SU-DHL-6 (cell line): Measurements from ENCODE around the gene SAP25.
"Not testable (repeated sequence)": the region's sequence is repeated elsewhere in the genome, so short reads cannot be mapped to it uniquely, and the experiment has no call there.

Experiments
- H2AFZ ChIP-seq: fragments of 200-600 bp; sonication (generic); 2 replicates; pipeline ENCODE4 v1.6.1; 2014; ENCODE audit warnings: low read depth, mild to moderate bottlenecking, moderate library complexity, mixed read lengths, antibody characterized with exemption, low read length; ENCODE audit not compliant: severe bottlenecking
- H3F3A ChIP-seq: fragments of 200-600 bp; shearing (Covaris generic); 2 replicates; pipeline ENCODE4 v1.6.0; 2016; ENCODE audit warnings: antibody characterized with exemption, mild to moderate bottlenecking; ENCODE audit not compliant: insufficient read depth
- H3K27ac ChIP-seq: fragments of 200-600 bp; sonication (generic); 2 replicates; pipeline ENCODE4 v1.5.1; 2016; ENCODE audit warnings: low read depth, mild to moderate bottlenecking, low read length, moderate library complexity, mixed read lengths
- H3K27me3 ChIP-seq: fragments of 200-600 bp; sonication (generic), shearing (Covaris generic); 2 replicates; pipeline ENCODE4 v1.6.0; 2014; ENCODE audit warnings: mild to moderate bottlenecking, low read length
- H3K36me3 ChIP-seq: fragments of 200-600 bp; sonication (generic); 2 replicates; pipeline ENCODE4 v1.6.1; 2014; ENCODE audit warnings: mild to moderate bottlenecking, low read length, mixed read lengths
- H3K4me2 ChIP-seq: fragments of 300-600, 200-600 bp; shearing (Covaris generic), sonication (generic); 2 replicates; pipeline ENCODE4 v1.6.0; 2014; ENCODE audit warnings: low read length, low read depth, mild to moderate bottlenecking; ENCODE audit not compliant: poor library complexity, severe bottlenecking
- H3K4me3 ChIP-seq: fragments of 200-600 bp; sonication (generic); 2 replicates; pipeline ENCODE4 v1.5.1; 2014; ENCODE audit warnings: antibody characterized with exemption, low read length, mild to moderate bottlenecking, mixed read lengths; ENCODE audit not compliant: insufficient read depth, poor library complexity, severe bottlenecking
- H3K79me2 ChIP-seq: fragments of 200-600 bp; sonication (generic); 2 replicates; pipeline ENCODE4 v1.6.1; 2014; ENCODE audit warnings: mild to moderate bottlenecking, low read length, moderate library complexity; ENCODE audit not compliant: insufficient read depth
- H3K9ac ChIP-seq: fragments of 200-600 bp; sonication (generic); 2 replicates; pipeline ENCODE4 v1.7.0; 2014; ENCODE audit warnings: mild to moderate bottlenecking, low read length
- H3K9me2 ChIP-seq: fragments of 200-600 bp; sonication (generic); replicated peaks from 2 replicates; pipeline ENCODE4 v1.6.1; 2014; ENCODE audit warnings: low read length; ENCODE audit not compliant: insufficient read depth
- H3K9me3 ChIP-seq: fragments of 200-600 bp; sonication (generic); 2 replicates; pipeline ENCODE4 v1.6.1; 2014; ENCODE audit warnings: low read length, mixed read lengths; ENCODE audit not compliant: insufficient read depth
- H4K20me1 ChIP-seq: fragments of 200-600 bp; sonication (generic); 2 replicates; pipeline ENCODE4 v1.6.1; 2014; ENCODE audit warnings: low read depth, mild to moderate bottlenecking, antibody characterized with exemption, low read length, moderate library complexity, mixed read lengths
- CTCF ChIP-seq: fragments of 200-600 bp; sonication (generic); IDR thresholded peaks from one replicate; pipeline ENCODE4 v1.5.1; 2017; ENCODE audit warnings: antibody characterized with exemption, mild to moderate bottlenecking, low read length, moderate library complexity; ENCODE audit not compliant: insufficient read depth, poor library complexity, severe bottlenecking
- EZH2phosphoT487 ChIP-seq: fragments of 200-600 bp; sonication (generic), shearing (Covaris generic); conservative IDR thresholded peaks from 2 replicates; pipeline ENCODE4 v1.6.1; 2018; ENCODE audit warnings: mild to moderate bottlenecking, antibody characterized with exemption, low read length, moderate library complexity, mixed read lengths

SAP25 gene

DNA sequence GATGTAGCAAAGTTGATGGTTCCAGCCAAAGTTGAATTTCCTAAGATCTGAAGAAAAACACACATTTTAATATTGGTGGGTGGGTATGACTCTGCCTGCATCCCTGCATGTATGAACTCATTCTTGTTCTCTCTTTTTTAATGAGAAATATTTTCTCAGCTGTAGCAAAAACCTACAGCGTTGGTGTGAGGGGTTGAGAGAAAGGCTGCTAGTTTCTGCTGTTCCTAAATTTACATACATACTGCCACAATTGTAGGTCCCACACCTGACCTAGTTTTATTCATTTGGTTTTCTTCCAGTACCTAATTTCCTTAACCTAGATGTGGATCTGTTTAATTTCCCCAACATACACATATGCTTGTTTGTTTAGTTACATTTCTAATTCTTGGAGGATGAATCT lies 30.1 kb downstream of the SAP25 start:
- H3K79me2 ChIP-seq: no peaks in the 10 kb centered on the region
- H3K9ac ChIP-seq: no peak overlapping the region
- H3K27ac ChIP-seq: no peak overlapping the region
- no peaks in the 10 kb centered on the region for H3K36me3 ChIP-seq
- no peaks in the 10 kb centered on the region for H4K20me1 ChIP-seq
- no peak overlapping the region for H3K4me2 ChIP-seq
- H3F3A ChIP-seq: no peaks in the 10 kb centered on the region
- H3K27me3 ChIP-seq: no peaks in the 10 kb centered on the region
- no peaks in the 10 kb centered on the region for H3K9me2 ChIP-seq
- H3K4me3 ChIP-seq: no peak overlapping the region
- H3K9me3 ChIP-seq: no peaks in the 10 kb centered on the region
- H2AFZ ChIP-seq: no peak overlapping the region
- TF ChIP-seq EZH2phosphoT487 (no peak), CTCF (no peak)

DNA sequence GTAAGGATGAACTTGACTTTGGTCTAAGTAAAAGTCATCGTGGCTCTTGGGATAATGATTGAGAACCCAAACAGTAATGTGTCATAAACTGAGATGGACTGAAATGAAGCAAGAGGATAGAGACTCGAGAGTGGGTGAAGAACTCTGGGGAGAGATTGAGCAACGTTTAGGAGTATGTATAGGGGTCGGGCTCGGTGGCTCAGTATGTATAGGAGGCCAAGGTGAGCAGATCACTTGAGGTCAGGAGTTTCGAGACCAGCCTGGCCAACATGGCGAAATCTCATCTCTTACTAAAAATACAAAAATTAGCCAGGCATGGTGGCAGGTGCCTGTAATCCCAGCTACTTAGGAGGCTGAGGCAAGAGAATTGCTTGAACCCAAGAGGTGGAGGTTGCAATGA lies 32.4 kb downstream of the SAP25 start:
- H3K36me3 ChIP-seq, H3K79me2 ChIP-seq, H3K4me2 ChIP-seq, H2AFZ ChIP-seq, H3F3A ChIP-seq, H3K4me3 ChIP-seq, H3K27me3 ChIP-seq, H3K9me3 ChIP-seq, H3K9me2 ChIP-seq, H3K27ac ChIP-seq, H3K9ac ChIP-seq, H4K20me1 ChIP-seq: not testable (repeated sequence)

GRCh38 chr7:100540073-100540723 lies 33.5 kb downstream of the SAP25 start:
- no peaks in the 10 kb centered on the region for H3K9me3 ChIP-seq
- H3F3A ChIP-seq: no peaks in the 10 kb centered on the region
- peak overlapping the region; percentile 65 for H3K4me2 ChIP-seq
- no peaks in the 10 kb centered on the region for H3K79me2 ChIP-seq
- H3K36me3 ChIP-seq: no peaks in the 10 kb centered on the region
- no peak for TF ChIP-seq CTCF
- TF ChIP-seq EZH2phosphoT487: no peak
- H3K9ac ChIP-seq: peak overlapping the region; percentile 75
- H3K27ac ChIP-seq: no peak overlapping the region
- no peaks in the 10 kb centered on the region for H3K9me2 ChIP-seq
- peak overlapping the region; percentile 75 for H3K4me3 ChIP-seq
- H4K20me1 ChIP-seq: no peaks in the 10 kb centered on the region
- H2AFZ ChIP-seq: no peak overlapping the region
- no peaks in the 10 kb centered on the region for H3K27me3 ChIP-seq

GRCh38 chr7:100539436-100540006 lies 34.2 kb downstream of the SAP25 start:
- TF ChIP-seq CTCF: no peak
- no peak for TF ChIP-seq EZH2phosphoT487
- Histone ChIP-seq H3K27ac (no peak overlapping the region), H2AFZ (peak overlapping the region; percentile 80), H3K4me2 (peak overlapping the region; percentile 65), H3K4me3 (peak overlapping the region; percentile 75), H3K79me2 (no peaks in the 10 kb centered on the region), H3K9me3 (no peaks in the 10 kb centered on the region), H3K9ac (peak overlapping the region; percentile 75), H3F3A (no peaks in the 10 kb centered on the region), H3K36me3 (no peaks in the 10 kb centered on the region), H3K9me2 (no peaks in the 10 kb centered on the region), H4K20me1 (no peaks in the 10 kb centered on the region), H3K27me3 (no peaks in the 10 kb centered on the region)
